Rectal smooth muscle tissue (tissue), 1 donor: ENCODE results near the gene HK2.

Experiments
- H3K27ac ChIP-seq: one replicate; pipeline ENCODE4 v1.7.0; 2013; ENCODE audit warnings: low read depth, low read length, inconsistent platforms
- H3K27me3 ChIP-seq: one replicate; pipeline ENCODE4 v1.7.0; 2013; ENCODE audit warnings: low read length; ENCODE audit not compliant: control insufficient read depth, insufficient read depth
- H3K36me3 ChIP-seq: one replicate; pipeline ENCODE4 v1.7.0; 2013; ENCODE audit warnings: low read length; ENCODE audit not compliant: control insufficient read depth, insufficient read depth
- H3K4me1 ChIP-seq: one replicate; pipeline ENCODE4 v1.7.0; 2013; ENCODE audit warnings: low read length; ENCODE audit not compliant: control insufficient read depth, insufficient read depth
- H3K4me3 ChIP-seq: one replicate; pipeline ENCODE4 v1.7.0; 2013; ENCODE audit warnings: low read length
- H3K9ac ChIP-seq: one replicate; pipeline ENCODE4 v1.7.0; 2013; ENCODE audit warnings: low read length

The HK2 gene

DNA sequence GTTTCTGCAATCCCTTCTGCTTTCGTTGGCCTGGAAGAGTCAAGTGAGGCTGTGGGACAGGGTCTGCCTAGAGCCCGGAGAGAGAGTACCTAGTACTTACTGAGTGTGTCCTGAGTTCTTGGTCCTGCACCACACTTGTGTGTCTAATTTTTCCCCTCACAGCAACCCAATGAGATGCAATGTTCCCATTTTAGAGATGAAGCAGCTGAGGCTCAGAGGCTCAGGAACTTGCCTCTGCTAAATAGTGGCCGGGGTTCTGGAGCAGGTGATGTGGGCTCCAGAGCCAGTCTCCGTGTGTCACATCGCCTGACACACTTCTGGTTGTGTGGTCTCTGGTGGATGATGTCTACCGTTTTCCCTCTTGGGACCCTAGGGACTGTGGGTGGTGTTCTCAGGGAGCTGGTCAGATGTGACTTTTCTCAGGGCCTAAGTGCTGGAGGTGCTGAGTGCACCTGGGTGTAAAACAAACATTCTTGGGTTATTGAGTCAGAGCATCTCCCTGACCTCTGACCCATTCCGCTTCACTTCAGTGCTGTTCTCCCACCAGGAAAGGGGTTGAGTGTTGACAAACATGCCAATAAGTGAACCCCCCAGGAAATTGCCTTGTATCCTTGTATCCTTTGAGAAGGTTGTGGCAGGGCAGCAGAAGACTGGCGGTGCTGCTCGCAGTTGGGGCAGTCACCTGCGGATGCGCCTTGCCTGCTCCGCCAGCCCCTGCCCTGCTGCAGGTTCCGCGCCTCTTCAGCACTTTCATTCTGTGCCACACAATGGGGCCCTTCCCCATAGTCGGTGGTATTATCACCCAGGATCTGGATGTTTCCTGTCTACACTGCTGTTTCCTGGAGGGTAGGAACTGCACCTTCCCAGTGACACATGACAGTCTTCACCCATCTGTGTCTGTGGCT, 32.1 kb downstream of the HK2 start:
- no peaks in the 10 kb centered on the region for H3K4me1 ChIP-seq
- H3K27ac ChIP-seq: no peak overlapping the region
- no peak overlapping the region for H3K4me3 ChIP-seq
- no peak overlapping the region for H3K9ac ChIP-seq
- H3K36me3 ChIP-seq: no peaks in the 10 kb centered on the region
- no peaks in the 10 kb centered on the region for H3K27me3 ChIP-seq

DNA sequence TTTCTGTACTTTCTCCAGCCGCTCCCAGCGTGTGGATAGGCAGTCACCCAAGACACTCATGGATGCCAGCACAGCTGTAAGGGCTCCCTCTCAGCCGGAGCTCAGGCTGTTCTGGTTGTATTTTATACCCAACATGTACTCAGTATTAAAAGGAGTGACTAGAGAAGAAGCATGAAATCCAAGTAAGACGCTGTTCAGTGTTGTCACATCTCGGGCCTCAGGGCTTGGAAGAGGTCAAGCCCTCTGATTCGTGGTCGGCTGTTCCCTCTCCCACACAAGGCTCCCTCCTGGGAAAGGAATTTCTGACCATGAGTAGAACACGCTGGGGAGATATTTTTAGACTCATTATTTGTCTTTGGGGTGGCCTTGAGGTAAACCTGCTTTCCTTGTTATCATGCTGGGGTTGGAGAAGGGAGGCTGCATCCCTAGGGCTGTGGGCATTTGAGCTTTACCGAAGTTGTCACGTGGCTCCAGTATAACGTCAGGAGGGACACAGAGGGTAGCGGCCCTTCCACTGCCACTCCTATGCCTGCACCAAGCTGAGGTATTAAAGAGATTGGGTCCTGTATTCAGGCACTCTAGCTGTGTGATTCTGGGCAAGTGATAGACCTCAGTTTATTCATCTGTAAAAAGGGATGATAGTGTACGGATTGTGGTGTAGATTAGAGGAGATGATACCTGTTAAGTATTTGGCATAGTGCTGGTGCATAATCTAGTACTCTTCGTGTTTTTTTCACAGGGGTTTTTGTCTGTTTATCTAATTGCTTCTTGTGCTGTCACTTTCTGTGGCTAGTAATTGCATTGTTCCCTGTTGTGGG, 34.1 kb downstream of the HK2 start:
- Histone ChIP-seq H3K4me1 (no peaks in the 10 kb centered on the region), H3K27me3 (no peaks in the 10 kb centered on the region), H3K9ac (no peak overlapping the region), H3K36me3 (no peaks in the 10 kb centered on the region), H3K4me3 (no peak overlapping the region), H3K27ac (no peak overlapping the region)

DNA sequence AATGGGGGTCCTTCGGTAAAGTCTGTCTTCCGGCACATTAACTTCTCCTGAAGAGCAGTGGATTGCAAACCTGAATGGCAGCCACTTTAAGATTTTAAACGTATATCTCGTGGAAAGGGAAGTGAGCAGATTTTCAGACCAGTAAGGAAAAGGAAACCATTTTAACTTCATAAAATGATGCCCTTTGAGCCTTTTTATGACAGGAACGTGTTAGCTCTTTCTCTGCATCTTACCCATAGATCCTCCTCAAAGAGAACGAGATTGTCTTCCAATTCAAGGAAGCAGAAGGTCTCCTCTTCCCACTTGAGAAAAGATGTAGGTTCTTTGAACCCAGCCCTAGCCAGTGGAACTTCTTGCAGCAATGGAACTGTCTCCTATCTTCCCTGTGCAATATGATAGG, 35.6 kb downstream of the HK2 start:
- Histone ChIP-seq H3K4me3 (no peak overlapping the region), H3K9ac (no peak overlapping the region), H3K36me3 (no peaks in the 10 kb centered on the region), H3K4me1 (no peaks in the 10 kb centered on the region), H3K27me3 (no peaks in the 10 kb centered on the region), H3K27ac (no peak overlapping the region)

DNA sequence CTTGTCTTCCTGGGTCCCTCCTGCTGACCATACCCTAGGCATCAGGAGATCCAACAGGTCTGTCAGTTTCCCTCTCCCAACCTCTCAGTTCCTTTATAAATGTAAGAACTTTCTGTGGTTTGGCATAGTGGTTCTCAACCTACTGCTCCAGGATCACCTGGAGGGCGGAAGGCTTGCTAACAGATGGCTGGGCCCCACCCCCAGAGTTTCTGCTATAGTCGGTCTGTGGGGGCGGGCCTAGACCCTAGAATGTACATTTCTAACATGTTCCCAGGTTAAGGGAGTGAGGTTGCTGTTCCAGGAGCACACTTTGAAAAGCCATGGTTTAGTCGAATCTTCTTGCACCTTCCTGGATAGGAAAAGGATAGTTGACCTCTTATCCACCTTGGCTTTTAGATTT, 37.0 kb downstream of the HK2 start:
- H3K4me1 ChIP-seq: peaks cover under 1% of the 10 kb centered on the region
- H3K27ac ChIP-seq: no peak overlapping the region
- no peaks in the 10 kb centered on the region for H3K27me3 ChIP-seq
- H3K4me3 ChIP-seq: no peak overlapping the region
- H3K36me3 ChIP-seq: no peaks in the 10 kb centered on the region
- no peak overlapping the region for H3K9ac ChIP-seq

DNA sequence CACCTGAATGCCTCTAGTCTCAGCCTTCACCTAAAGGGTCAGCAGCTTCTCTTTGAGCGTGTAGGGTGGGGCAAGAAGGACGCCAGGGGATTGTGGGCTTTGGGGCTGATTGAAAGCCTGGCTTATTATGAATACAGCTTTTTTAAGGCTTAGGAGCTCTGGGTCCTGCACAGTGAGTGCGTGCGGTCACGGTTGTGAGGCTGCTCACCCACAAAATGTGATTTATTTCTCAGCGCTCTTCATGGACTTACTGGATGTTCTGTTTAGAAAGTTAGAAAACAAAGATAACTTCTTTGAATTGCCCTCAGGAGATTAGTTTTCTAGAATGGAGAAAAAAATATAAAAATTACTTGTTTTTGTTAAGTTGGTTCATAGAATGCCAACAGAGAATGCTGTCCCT, 37.5 kb downstream of the HK2 start:
- no peak overlapping the region for H3K9ac ChIP-seq
- H3K36me3 ChIP-seq: no peaks in the 10 kb centered on the region
- H3K27ac ChIP-seq: no peak overlapping the region
- no peak overlapping the region for H3K4me3 ChIP-seq
- H3K27me3 ChIP-seq: no peaks in the 10 kb centered on the region
- peaks cover 3% of the 10 kb centered on the region for H3K4me1 ChIP-seq

GRCh38 chr2:74872389-74872836, 38.5 kb downstream of the HK2 start:
- H3K27ac ChIP-seq: no peak overlapping the region
- H3K4me3 ChIP-seq: no peak overlapping the region
- no peaks in the 10 kb centered on the region for H3K36me3 ChIP-seq
- no peak overlapping the region for H3K9ac ChIP-seq
- no peaks in the 10 kb centered on the region for H3K27me3 ChIP-seq
- peaks cover 3% of the 10 kb centered on the region for H3K4me1 ChIP-seq

DNA sequence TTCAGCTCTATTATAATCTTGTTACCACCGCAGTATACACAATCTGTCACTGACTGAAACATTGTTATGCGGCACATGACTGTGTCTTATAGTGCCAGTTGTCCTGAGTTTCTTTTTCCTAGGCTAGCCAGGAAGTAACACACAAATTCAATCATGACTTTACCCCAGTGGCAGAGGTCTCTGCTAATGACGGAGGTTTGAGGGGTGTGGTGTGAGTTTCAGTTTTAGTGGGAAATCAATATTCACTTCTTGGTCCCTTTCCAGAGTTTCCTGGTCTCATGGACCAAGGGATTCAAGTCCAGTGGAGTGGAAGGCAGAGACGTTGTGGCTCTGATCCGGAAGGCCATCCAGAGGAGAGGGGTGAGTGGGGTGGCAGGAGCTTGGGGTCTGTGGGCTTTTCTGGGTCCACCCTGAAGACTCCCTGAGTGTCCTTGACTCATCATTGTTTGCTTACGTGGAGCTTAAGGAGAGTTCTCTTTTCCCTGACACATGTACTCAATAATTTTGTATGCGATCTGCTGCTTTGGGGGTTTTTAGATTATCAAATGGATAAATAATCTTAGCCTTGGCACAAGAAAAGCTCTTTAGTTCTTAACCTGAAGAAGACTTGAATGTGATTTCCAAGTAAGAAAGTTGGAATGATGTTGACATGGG, 39.2 kb downstream of the HK2 start:
- no peak overlapping the region for H3K9ac ChIP-seq
- H3K27me3 ChIP-seq: no peaks in the 10 kb centered on the region
- peaks cover 3% of the 10 kb centered on the region for H3K4me1 ChIP-seq

DNA sequence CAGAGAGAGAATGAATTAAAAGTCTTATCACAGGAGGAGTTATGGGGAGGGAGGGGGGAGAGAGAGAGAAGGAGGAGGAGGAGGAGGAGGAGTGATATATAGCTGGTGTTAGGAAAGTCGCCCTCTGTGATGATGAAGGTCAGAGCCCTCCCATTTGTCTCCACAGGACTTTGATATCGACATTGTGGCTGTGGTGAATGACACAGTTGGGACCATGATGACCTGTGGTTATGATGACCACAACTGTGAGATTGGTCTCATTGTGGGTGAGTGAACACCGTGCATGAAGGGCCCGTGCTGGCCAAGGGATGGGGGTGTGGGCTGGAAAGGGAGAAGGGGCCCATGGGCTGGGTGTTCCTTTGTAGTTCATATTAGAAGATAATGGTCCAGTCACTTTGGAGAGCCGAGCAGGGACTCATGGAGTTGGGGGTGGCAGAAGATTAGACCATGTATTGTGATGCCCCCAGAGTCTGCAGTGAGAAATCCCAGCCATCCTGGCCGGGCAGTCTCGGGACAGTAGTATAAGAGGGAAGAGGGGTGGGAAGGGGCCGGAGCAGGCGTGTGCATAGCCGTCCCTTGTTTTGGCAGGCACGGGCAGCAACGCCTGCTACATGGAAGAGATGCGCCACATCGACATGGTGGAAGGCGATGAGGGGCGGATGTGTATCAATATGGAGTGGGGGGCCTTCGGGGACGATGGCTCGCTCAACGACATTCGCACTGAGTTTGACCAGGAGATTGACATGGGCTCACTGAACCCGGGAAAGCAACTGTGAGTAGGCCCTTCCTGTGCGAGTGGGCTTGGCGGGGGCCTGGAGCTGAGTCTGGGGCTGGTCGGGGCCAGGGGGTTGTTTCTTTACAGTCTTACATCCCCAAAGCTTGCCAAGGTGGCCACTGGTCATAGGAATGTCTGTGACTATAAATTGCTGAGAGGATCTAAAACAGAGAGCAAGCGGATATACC, 40.0 kb downstream of the HK2 start:
- H3K9ac ChIP-seq: no peak overlapping the region
- no peaks in the 10 kb centered on the region for H3K36me3 ChIP-seq
- no peaks in the 10 kb centered on the region for H3K27me3 ChIP-seq
- H3K27ac ChIP-seq: no peak overlapping the region
- H3K4me1 ChIP-seq: peaks cover 3% of the 10 kb centered on the region
- no peak overlapping the region for H3K4me3 ChIP-seq

More for the DNA sequence above, 39.2 kb downstream of the HK2 start:
- H3K27ac ChIP-seq: no peak overlapping the region
- H3K4me3 ChIP-seq: no peak overlapping the region
- no peaks in the 10 kb centered on the region for H3K36me3 ChIP-seq

DNA sequence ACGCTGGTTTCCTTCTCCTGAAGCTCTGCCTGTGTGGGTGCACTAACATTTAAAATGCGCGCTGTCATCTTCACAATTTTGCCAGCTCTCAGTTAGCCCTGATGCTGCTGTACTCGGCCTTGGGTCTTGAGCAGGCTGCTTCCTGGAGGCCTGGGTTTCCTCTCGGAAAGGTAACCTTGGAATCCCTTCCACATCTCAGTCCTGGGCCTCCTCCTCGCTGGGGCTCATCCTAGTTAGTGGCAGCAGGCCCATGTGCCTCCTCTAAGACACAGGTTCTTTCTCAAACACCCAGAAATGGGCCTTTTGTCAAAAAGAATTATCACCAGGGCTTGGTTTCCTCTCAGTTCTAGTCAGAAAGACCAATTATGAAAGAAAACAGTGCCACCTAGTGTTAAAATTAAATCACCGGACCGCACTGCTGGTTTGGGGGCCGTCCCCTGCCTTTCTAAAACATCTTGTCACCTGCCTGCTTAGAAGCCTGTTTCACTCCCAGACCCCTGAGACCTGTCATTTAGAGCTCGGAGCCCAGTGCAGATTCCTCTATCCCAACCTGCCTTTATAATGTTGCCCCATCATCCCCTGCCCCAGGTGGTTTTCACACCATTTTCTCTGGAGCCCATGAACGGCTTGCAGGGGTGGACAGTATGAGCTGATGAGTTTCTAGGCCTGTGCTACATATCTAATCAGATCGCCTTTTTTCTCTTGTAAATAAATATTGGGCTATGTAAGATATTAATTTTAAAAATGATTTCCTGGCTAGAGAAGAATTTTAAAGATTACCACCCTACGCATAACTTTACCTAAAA, 42.4 kb downstream of the HK2 start:
- Histone ChIP-seq H3K4me1 (peaks cover 3% of the 10 kb centered on the region), H3K36me3 (peaks cover 4% of the 10 kb centered on the region), H3K4me3 (no peak overlapping the region), H3K27me3 (no peaks in the 10 kb centered on the region), H3K27ac (no peak overlapping the region), H3K9ac (no peak overlapping the region)

- no peaks in the 10 kb centered on the region for H3K27me3 ChIP-seq
- no peak overlapping the region for H3K27ac ChIP-seq
- H3K36me3 ChIP-seq: peaks cover 4% of the 10 kb centered on the region
- peaks cover 3% of the 10 kb centered on the region for H3K4me1 ChIP-seq
- H3K4me3 ChIP-seq: no peak overlapping the region
- H3K9ac ChIP-seq: no peak overlapping the region
These were observed 43.4 kb downstream of the HK2 start for GRCh38 chr2:74877376-74877775.

DNA sequence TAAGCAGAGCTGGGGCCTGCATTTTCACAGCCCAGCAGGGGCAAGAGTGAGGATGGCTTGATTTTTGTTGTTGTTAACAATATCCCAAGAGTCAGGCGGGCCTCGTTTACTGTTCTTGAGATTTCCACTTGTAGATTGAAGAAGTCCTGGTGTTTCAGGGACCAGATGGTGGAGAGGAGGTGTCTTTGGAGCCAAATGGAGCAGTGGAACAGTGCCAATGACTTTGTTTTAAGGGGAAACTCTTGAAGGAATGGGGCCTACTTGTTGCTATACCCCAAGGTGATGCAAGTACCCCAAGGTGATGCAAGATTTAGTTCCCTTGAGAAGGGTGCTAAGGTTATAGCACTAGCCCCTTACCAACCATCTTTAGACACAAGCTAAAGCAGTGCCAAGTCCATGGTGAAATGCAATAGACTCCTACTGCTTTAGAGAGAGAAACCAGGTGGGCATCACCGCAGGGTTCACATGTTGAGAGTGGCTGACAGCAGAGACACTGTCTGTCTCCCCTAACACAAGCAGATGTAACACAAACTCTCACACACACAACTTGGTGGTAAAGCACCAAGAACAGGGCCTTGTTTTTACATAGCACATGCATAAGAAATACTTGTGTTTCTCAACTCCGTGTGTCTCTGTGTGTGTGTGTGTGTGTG, 44.0 kb downstream of the HK2 start:
- H3K36me3 ChIP-seq: peaks cover 4% of the 10 kb centered on the region

More for the DNA sequence above, 44.0 kb downstream of the HK2 start:
- H3K9ac ChIP-seq: no peak overlapping the region
- H3K27ac ChIP-seq: no peak overlapping the region
- H3K4me1 ChIP-seq: peaks cover 3% of the 10 kb centered on the region
- no peaks in the 10 kb centered on the region for H3K27me3 ChIP-seq
- no peak overlapping the region for H3K4me3 ChIP-seq
